GM21390 (cell line): Measurements from ENCODE around the gene ARHGAP15.

Source experiments
- ATAC-seq: cut with Tn5 transposase; IDR thresholded peaks from one replicate; pipeline ENCODE4 v1.9.1; 2021; ENCODE audit not compliant: unreplicated experiment

Gene ARHGAP15

DNA sequence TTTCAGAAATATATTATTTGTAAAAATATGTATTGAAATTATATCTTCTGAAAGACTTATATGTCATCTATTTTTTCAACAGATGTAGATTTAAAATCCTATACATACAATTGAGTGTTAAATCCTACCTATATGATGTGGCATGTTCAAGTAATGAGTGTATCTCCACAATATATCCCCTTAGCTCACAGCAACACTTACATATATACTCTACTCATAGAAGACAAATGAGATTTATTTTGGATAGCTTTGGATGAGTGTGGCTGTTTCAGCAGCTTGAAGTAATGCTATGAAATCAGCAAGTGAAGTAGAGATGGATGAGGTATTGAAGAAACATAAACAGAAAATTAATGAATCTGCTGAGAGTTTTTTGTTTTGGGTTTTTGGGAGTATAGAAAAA lies 263.1 kb downstream of the ARHGAP15 start:
- no peak for ATAC-seq

DNA sequence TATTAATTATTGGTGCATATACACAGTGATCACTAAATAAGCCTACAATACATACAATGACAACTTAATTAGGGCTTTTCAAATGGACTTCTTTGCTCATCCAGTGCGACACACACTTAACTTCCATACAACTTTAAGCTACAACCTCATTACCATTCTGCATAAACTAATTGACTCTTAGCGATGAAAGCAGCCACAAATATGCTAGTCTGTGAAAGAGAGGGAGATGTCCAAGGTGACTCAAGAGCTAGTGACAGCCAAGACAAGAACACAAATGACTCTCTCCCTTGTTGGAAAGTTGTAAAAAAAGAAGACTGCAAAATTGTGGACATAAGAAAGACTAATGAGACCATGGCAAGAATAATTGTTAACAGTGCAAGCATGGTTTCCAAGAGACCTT lies 264.8 kb downstream of the ARHGAP15 start:
- no peak for ATAC-seq

DNA sequence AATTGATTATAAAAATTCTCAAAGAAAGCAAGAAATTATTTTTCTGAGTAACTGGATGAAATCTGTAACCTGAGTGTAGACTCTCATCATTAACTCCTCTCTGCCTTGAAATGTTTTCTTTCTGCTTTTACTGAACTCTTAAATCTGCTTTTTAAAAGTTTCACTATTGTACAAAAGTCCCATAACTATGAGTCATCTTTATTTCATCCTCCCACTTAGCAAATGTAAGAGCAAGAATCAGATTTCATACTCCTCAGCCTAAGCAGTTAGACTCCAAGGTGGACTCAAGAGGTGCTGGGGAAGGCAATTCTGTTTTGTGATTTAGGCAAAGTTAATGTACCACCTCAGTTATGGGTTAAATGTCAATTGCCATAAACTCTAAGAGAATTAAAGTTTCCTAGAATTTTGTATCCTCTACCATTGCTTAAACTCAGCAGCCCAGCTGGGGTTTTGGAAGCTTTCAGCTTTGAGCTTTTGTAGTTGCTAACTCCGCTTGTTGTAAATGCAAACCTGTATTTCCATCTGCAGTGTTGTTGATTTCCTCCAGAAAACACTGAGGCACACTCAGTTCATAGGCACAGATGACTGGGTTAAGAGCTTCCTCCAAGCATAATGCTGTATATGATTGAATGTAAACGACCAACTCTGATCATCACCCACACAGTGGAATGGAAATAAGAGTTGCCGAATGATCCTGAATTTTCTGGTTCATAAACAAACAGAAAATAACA lies 268.8 kb downstream of the ARHGAP15 start:
- peak; percentile 89 for ATAC-seq

DNA sequence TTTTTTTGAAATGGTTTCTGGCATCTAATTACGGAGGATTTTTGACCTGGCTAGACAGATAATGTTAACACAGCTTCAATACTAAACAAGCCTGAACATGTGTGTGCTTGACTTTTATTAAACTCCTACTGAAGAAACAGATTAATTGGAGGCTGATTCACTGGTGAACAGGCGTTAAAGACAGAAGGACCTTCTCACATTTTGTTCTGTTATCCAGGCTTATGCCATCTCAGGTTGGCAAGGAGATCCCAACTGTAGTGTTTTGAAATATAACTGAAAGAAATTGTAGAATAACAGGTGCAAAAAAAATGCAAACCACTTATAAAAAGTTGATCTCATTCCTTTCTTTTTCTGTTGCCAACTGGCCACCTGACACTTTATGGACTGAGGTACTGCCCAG lies 269.6 kb downstream of the ARHGAP15 start:
- ATAC-seq: no peak

DNA sequence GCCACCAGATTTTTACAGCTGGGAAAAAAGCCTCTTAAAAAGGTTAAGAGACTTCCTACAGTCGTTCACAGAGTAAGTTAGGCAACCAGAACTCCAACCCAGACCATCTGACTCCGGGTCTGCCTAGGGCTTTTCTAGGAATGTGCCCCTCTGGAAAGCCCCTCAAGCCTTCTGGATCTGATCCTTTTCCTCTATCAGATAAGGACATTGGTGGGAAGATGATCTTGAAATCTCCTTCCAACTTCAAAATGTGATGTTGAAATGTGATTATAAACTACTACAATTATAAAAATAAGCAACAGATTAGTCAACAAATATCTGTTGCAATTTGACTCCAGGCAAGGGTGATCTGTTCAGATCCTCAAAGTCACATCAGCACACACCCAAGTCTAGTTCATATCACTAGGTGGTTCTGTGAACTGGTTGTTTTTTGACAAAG lies 270.4 kb downstream of the ARHGAP15 start:
- ATAC-seq: no peak

DNA sequence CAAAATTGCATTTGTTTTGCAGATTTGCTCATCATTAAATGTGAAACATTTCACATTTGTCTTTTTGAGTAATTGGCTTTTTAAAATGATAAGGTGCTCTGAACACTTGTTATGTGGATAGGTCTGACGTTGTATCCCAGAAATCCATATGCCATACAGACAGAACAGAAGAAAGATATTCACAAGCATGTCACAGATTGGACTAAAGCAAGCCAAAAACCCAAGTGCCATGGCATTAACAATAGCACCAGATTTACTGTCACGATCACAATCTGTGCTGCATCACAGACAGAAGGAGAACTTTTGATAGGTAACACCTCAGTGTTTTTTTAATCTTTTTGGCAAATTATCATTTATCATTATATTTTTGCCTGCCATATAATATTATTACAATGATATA lies 272.6 kb downstream of the ARHGAP15 start:
- ATAC-seq: no peak

DNA sequence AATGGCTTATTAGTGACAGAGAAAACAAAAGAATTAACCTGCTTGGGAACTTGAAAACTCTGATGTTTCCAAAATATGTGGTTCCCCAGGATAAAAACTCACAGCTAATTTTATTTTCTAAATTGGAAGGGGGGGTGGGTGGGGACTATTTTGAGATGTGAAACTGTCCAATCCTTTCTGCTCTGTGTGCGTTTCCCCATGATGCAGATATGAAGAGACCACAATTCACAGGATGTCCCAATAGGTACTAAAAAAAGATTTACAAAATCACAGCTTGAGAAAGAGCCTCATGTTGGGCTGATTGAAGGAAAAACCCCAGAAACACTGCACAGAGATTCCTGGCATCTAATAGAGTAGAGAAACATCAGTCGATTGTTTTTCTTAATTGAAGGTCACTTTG lies 273.2 kb downstream of the ARHGAP15 start:
- ATAC-seq: no peak

DNA sequence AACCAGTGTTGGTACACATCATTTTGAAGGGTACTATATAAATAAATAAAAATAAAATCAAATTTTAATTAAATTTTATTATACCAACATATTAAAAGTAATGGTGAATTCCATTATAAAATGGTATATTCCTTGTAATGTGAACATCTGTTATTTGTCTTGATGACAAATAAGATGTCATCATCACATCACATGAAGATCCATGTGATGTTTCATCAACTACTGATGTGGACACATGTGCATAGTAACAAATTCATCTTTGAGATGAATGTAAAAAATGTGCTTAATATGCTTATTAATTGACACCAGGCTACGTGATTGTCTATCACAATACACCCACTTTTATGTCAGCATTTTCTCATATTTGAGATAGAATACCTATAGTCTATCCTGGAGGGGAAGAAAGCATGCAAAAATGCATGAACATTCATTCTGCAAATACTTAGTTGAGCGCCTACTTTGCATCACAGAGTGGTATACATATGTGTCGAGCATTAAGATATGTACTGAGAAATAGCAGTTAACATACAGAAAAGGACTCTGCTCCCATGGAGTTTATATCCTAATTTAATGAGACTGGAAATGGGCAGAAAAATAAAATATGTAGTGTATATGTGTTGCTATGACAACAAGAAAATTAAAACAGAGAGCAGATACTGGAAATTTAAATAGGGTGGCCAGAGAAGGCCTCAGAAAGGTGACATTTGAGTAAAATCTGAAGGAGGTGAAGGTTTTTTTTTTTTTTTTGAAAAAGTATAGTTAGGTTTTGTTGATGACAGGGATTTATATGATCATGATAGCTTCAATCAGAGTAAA lies 281.1 kb downstream of the ARHGAP15 start:
- no peak for ATAC-seq

DNA sequence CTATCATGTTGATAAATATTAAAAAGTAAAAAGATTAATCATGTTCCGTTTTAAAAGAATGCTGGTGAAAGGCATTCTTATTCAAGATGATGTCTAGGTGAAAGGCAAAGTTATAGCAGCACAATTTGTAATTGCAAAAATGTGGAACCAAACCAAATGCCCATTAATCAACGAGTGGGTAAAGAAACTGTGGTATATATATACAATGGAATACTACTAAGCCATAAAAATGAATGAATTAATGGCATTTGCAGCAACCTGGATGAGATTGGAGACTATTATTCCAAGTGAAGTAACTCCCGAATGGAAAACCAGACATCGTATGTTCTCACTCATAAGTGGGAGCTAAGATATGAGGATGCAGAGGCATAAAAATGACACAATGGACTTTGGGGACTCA lies 286.4 kb downstream of the ARHGAP15 start:
- no peak for ATAC-seq

DNA sequence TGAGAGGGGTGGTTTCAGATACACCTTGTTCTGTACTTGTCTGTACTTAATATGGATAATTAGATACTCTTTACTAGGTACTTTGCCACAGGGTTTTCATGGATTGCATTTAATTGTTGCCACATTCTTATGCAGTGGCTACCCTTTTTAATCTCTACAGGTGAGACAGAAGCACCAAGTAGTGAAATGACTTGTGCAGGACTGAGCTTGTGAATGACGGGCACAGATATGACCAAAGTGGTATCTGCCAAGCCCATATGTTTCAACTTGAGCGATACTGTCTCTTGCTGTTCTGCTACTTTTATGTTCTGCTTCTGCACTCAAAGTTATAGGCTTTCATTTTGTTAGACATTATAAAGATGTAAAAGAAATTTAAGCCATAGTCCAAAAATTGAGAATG lies 288.2 kb downstream of the ARHGAP15 start:
- no peak for ATAC-seq

DNA sequence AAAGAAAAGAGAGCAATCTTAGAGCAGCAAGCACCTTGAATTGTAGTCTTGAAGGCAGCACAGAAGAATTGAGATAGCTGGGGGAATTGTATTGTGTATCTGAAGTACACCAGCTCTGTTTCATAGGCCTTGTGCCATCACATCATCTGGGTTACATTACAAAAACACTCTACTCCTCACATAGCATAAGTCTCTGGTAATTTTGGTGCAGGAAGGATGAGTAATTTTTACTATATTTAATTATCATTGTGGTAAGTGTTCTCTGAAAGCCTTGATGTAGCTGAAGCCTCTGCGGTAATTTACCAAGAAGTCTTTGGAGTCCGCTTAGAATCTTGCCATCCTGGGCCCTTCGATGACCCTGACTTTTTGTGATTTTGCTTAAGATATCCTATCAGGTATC lies 291.1 kb downstream of the ARHGAP15 start:
- no peak for ATAC-seq

DNA sequence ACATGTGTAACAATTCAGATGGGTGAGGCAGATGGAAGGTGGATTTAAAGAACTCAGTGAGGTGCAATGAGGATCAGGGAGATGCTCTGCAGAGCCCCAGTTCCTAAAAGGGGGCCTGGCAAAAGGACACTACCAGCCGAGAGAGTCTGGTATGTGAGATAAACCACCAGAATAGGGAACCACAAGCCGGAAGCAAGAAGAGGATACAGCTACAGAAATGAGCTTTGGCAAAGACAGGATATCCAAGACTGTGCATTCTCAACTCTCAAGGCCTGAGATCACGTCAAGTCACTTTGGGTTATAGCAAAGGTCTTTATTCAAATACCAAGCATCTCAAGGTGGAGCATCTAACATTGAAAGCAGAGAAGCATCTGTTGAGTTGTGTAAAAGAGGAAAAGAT lies 293.5 kb downstream of the ARHGAP15 start:
- peak; percentile 95 for ATAC-seq

DNA sequence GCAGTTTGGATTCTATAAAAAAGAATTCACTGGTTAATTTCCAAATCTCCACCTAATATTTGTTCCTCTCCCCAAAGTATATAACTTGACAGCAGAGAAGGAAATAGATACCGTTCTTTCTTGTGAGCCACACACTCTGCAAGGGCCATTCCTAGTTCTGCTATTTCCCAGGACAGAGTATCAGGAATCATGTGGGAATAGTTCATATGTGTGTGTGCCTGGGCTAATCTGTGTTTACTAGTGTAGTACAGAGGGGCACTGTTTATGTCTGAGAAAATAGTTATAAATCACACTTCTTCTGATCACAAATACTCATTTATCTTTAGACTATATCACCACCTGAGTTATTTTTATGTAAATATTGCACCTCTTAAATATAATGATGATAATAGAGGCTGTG lies 296.7 kb downstream of the ARHGAP15 start:
- ATAC-seq: no peak

DNA sequence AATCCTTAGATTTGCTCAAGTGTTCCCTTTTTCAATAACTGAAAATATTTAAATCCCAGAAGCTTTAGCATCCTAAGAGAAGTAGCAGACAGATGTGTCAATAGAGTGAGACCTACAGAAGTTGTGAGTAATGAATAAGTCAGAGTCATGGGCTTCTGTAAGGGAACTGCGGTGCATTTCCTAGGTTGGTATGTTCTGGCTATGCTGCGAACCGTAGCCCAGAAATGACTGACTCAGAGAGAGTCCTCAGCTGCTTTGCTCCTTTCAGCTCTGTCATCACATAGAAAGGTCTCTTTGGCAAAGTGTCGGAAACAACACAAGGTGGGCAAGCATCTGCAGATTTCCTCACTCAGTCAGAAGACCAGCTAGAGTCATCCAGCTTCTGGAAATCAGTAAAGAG lies 297.1 kb downstream of the ARHGAP15 start:
- ATAC-seq: no peak

DNA sequence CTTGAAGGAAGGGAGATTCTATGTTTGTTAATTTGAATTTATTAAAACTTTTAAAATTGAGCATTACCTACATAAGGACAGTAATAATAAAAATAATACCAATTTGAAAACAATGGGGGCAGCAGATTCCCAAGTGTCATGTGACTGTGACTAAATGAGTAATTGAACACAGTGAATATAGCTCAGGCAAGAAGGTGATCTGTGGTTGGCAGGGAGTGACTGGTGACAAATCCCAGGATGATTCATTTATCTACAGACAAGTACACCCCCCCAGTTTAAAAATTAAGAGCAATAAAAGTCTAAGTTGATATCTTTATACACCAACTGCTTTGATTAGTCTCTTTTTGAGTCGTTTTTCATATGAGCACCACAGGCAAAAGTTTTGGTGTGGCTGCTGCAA lies 299.5 kb downstream of the ARHGAP15 start:
- ATAC-seq: no peak

DNA sequence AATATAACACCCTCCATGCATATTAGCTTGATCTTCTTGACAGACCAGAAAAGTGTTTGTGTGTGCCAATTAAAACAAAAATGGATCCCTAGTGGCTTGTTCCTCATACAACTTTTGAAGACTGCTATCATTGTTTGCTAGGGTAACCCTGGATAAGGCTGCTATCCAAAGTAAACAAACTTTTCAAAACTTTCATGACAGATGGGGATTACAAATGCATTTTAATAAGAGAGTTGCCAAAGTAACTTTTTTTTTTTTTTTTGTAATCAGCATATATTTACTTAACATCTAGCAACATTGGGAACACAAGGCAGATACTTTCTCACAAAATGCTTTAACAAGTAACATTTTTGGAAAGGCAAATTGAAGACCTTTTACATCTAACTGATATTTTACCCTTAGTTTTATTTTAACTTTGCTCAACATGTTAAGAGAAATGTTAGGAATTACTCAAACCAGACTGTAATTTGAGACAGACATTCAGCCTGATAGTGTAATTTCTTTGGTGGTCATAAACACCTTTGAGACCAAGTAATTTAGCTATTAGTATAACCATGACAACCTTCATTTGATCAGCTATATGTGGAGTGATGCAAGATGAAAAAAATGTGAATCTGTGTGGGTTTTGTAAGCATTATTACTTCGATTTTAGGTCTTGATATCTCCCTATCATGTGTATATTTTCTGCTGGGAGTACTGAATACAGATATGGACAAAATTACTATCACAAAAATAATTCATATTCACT lies 300.9 kb downstream of the ARHGAP15 start:
- no peak for ATAC-seq

DNA sequence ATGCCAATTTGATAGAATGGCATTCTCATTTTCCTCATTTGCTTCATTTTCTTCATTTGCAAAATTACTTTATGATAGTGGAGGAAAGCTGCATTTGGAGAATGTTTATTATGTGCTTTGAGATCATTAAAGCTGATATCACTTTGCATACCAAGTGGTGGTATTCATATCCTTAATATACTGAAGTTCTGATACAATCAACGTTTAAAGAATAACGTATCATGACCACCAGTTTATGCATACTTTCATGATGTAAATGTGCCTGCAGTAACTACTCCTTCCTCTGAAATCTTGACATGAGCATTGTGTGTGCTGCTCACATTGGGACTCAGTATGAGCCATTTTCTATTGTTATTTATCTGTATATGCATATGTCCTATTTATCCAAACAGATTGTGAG lies 302.1 kb downstream of the ARHGAP15 start:
- no peak for ATAC-seq

DNA sequence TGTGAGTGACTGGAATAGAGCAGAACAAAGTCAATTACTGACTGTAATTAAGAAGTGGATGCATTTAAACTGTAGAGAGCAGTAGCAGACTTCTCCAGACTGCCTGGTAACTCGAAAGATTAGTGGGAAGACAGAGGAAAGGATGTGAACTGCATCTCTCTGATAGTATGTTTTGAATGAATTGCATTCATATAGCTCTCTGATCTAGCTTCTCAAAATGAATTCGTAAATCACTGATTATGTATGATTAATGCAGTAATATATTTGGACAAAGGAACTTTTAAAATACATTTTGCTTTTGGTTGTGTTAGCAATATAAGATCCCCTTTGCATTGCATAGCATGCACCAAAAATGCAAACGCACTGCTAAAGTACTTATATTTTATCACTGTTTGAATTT lies 304.0 kb downstream of the ARHGAP15 start:
- no peak for ATAC-seq

DNA sequence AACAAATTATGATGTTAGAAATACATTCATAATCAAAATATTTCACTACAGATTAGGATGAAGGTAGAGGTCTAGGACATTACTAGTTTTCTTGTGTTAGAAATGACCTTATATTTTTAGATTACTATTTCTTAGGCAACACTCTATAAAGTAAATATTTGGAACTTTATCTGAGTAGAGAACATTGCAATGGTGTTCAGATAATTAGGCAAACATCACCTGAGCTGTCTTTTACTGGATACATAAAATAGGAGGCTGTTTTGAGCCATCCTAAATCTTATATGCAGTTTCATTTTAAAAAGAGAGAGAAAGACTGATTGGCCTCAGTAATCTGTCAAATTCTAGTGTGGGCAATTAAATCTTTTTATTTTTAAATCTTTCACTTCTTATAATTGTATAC lies 304.6 kb downstream of the ARHGAP15 start:
- ATAC-seq: no peak

DNA sequence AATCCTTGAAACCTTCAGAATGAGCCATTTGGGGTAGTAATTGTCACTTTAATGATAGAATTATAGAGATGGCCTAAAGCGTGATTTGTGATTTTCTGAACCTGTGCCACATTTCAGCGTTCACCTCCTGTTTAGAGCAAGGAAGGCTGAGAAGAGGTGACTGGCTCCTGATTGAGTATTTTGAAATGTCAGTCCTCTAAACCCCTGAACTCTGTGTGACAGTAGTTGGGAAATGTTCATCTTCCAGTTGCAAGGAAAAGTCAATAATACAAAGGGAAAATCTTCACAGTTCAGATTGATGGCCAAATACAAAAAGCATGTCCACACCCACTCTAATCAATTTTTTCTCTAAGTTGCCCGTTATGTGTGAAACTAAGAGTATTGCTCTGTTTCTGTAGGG lies 305.2 kb downstream of the ARHGAP15 start:
- ATAC-seq: no peak

DNA sequence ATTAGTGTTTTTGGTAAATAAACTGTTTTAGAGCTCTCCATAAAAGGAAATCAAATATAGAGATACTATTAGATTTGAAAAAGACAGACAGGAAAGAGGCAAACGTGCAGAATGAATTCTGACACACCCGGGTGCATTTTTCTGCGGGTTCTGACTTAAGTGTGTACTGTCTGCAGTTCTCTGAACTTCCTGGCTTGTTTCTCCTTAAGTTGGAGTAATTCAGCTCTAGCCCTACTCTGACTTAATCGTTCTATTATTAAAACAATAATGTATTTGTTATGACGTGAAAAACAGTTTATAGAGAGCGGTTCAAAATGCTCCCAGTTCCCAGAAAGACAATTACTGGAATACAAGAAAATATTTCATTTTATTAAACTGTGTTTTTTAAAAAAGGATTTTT lies 305.9 kb downstream of the ARHGAP15 start:
- no peak for ATAC-seq

DNA sequence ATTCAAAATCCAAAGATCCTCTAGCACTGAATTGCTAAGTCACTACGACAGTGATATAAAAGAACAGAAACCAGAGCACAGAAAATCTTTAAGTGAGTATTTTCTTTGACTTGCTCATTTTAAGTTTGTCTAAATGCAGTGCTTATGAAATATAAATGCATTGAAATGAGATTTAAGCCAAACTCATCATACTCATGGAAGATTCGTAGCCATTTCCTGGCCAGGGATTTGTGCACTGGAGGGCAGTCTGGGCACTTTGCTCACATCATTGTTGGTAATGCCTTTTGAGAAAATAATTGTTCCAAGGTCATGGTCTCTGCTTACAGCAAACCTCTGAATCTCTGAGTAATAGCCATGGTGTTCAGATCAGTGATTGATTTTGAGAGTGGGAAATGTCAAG lies 307.7 kb downstream of the ARHGAP15 start:
- no peak for ATAC-seq
